Activated gamma-delta T cell treated with Interleukin-2 at 50 U/mL for 16 hours (primary cell): Measurements from ENCODE around the gene TENT4A.
"Not testable (repeated sequence)": the region's sequence is repeated elsewhere in the genome, so short reads cannot be mapped to it uniquely, and the experiment has no call there.

Experiments
- DNase-seq: peaks from one replicate; pipeline ENCODE4 v3.0.0-alpha.2; 2020

The TENT4A gene

GRCh38 chr5:6754766-6755165 is 41.5 kb downstream of the TENT4A start:
- DNase-seq = no peak

DNA sequence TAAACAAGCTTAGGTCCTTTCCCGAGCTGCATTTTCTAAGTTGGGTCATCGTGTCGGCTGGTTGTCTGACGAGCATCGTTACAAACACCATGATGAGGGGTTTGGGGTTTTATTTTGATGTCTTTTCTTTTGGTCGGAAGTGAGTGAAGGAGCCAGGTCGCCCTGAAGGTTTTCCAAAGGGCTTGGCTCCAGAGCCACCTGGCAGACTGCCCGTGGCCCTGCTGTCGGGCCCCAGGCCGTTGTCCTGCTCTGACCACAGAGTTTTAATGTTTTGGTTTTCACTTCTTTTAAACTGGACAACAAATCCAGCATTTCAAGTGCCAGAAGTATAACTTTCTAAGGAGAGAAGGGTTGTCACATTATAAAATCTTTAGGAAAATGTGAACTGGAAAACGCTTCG is 42.3 kb downstream of the TENT4A start:
- no peak for DNase-seq

GRCh38 chr5:6755941-6756340 is 42.7 kb downstream of the TENT4A start:
- DNase-seq = no peak

DNA sequence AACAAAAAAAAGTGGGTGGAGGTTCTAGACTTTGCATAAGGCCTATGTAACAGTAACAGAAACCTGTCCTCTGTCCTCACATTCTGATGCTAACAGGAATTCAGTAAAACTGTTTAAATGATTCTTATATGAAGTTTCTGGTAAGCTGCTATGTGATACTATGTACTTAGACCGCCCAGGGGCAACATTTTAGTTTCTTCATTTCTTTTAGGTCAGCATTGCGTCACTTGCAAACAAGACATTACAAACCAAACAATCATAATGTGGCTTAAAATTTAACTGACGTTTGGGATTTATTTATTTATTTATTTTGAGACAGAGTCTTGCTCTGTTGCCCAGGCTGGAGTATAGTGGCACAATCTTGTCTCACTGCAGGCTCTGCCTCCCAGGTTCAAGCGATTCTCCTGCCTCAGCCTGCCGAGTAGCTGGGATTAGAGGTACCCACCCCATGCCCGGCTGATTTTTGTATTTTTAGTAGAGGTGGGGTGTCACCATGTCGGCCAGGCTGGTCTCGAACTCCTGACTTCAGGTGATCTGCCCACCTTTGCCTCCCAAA is 44.3 kb downstream of the TENT4A start:
- no peak for DNase-seq

DNA sequence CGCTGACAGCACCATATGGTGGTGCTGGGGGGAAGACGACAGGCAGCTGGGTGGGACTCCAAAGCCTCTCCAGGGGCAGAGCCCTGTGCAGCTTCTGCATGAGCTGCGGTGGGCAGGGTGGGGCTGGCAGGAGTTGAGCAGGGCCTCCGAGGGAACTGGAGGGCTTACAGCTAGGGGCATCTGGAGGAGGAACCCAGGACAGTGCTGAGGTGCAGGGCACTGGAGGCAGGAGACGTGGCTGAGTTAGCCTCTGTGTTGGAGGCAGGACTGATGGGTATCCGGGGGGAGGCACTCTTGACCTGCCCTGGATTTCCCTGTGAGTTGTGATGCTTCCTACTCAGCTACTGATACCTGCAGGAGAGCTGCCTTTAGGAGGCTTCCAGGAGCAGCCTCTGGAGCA is 45.0 kb downstream of the TENT4A start:
- DNase-seq = no peak

- no peak for DNase-seq
Measured at GRCh38 chr5:6758706-6759105, 45.5 kb downstream of the TENT4A start.

GRCh38 chr5:6759401-6759800 is 46.2 kb downstream of the TENT4A start:
- no peak for DNase-seq

- no peak for DNase-seq
Measured at GRCh38 chr5:6759983-6760382, 46.8 kb downstream of the TENT4A start.

- no peak for DNase-seq
Measured at GRCh38 chr5:6760686-6761085, 47.5 kb downstream of the TENT4A start.

DNA sequence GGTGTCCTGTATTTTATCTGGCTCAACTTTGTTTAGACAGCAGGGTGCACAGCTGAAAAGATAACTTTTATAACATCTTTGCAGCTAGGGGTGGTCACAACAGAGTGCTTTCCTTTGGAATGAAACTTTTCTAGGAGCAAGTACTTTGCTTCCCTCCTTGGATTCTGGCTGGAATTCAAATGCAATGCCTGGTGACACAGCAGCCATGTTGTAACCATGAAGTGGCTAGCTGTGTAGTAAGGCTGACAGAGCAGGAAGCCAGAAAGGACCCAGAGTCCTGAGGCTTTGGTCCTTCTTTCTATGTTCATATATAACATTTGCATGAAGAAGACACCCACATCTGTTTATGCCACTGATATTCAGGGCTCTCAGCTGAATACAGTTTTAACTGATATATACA is 48.1 kb downstream of the TENT4A start:
- DNase-seq = no peak

DNA sequence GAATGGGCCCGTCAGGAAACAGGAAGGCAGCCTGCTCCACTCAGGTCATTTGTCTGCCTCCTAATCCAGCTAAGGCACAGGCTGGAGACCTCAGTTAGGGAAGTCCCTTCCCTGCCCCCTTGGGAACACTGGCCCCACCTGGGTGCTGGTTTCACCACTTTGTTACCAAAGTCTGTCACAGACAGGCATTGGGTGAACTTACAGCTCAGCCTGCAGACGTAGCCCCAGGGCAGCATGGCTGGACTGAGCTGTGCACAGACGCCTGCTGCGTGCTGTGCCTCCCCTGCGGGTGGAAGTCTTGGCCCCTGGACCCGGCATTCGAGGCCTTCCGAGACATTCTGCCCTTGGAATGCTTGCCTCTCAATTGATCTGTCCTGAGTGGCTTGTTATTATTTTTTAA is 48.9 kb downstream of the TENT4A start:
- DNase-seq = no peak

- DNase-seq = no peak
Measured at GRCh38 chr5:6762697-6763096, 49.5 kb downstream of the TENT4A start.

- DNase-seq = no peak
Measured at GRCh38 chr5:6763191-6763590, 50.0 kb downstream of the TENT4A start.

GRCh38 chr5:6765612-6766525 is 52.6 kb downstream of the TENT4A start:
- DNase-seq = peak; percentile 46

DNA sequence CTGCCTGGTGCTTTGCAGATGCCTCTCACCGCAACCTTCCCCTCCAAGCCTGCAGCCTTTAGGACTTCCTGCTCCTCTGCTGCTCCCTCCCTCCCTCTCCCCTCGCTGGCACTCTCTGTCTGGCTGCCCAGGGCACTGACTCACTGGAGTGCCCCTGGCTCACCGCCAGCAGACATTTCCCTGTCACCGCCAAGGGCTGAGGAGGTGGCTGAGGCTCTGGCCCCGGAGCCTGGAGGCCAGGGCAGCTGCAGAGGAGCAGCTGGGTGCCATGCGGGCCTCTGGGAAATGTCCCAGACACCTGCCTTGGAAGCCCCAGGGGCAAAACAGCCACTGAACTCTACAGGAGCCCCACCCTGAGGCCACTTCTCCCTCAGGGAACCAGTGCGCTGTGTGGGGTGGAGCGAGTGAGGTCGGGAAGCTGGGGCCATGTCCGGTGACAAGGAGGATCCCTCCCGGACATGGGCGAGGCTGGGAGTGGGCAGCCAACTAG is 53.4 kb downstream of the TENT4A start:
- peak; percentile 28 for DNase-seq

DNA sequence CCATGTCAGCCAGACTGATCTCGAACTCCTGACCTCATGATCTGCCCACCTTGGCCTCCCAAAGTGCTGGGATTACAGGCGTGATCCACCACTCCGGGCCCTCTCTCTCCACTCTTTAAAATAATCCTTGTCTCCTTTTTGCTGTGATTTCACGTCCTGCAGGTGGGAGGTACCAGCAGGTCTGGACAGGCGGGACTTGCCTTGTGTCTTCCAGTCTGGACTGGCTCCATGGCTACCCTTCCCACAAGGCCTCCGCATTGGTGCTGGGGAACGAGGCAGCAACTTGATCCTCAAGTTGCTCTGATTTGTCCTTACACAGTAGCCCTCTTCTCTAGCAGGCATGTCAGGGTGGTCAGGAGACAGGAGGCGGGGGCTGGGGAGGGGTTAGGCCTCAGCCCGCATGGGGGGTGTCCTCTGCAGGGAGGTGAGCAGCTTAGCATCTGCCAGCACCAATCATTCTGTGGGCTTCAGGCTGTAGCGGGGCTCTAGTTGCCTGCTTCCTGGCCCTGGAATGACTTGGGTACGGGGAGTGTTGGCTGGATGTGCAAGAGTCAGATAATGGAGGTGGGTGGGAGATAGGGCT is 54.3 kb downstream of the TENT4A start:
- no peak for DNase-seq

DNA sequence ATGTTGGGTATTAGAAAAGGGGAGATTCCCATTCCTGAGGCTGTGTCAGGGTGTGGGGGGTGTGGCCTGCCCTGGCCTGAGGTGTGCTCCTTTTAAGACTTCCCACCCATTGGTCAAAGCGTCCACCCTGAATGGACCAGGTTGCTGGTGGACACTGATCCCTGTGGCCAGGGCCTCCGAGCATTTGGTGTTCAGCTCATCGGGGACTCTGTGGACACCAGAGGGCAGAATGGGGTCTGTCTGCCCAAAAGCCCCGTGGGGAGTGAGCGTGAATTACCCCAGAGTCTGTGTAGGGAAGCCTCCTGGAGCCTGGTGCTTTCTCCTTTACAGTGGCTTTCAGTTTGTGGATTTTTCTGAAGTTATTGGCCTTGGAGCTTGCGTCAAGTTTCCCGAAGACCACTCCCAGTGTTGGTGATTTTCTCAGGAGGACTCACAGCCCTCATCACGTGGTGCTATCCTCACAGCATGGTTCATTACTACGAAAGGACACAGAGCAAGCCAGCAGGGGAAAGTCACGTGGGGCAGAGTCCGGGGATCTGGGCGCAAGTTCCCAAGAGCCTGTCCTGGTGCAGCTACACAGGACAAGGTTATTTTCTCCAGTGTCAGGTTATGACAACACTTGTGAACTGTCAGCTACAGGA is 55.5 kb downstream of the TENT4A start:
- no peak for DNase-seq

DNA sequence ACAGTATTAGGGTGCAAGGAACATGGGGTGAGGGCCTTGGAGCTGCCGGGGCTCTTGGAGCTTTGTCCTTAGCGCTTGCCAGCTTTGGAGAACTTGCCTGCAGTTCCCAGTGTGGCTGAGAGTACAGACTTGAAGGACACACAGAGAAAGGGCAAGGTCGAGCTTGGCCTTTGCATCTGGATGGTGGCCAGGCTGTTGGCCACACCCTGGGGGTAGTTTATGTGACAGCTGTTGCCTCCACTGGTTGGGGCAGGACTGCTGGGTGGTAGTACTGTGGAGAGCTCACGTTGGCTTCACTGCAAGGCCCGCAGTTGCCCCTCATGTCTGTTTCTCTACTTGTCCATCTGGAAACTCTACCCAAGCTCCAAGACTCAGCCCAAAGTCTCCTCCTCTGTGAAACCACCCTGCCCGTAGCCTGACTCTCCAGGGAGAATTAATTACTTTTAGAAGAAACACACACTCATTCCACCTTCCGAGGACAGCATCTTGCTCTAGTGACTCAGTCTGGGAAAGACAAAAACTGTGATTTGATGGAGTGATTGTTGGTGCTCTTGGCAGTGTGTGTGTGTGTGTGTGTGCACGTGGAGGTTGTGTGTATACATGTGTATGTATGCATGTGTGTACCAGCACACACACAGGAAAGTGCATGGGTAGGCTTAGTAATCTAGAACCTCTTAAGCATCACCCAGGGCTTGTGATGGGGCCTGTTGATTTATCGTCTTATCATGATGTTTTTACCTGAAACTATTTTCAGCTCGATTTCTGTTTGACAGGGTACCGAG is 57.8 kb downstream of the TENT4A start:
- DNase-seq = no peak

DNA sequence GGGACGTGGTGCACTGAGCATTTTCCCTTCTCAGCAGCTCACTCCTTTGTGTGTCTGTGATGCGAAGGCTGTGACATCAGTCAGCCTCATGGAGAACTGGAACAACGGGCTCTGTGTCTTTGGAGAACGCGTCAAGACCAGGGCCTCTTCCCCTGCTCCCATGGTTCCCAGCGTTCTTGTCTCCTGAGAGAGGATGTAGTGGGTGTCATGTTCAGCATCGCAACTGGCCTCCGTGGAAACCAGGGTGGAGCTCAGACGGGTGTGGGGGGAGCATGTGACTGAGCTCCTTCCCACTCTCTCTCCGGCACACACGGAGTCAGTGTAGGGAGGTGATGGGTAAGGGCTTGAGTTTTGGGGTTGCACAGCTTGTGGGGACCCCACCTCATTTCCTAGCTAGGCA is 59.7 kb downstream of the TENT4A start:
- no peak for DNase-seq

DNA sequence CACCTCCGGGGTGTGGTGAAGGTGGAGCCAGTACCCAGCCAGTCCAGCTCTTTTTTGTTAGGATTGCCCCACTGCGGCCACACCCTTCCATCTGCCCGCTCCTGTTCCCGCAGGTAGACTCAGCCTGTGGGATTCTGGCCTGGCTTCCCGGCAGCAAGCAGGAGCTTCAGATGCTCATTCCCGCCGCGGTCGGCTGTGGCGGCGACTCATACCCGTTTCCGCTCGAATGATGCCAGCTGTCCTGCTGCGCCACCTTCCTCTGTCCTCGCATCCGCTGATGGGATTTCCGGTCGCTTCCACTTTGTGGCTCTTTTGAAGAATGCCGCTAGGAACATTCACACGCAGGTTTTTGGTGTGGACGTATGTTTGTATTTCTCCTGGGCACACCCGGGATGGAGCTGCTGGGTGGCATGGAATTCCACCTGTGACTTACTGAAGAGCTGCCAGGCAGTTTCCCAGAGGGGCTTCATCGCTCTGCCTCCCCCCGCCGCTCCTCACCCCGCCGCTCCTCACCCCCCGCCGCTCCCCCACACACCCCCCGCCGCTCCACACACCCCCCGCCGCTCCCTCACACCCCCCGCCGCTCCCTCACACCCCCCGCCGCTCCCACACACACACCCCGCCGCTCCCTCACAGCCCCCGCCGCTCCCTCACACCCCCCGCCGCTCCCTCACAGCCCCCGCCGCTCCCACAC is 60.3 kb downstream of the TENT4A start:
- no peak for DNase-seq

- DNase-seq = not testable (repeated sequence)
Measured at GRCh38 chr5:6774207-6774606, 61.0 kb downstream of the TENT4A start.

DNA sequence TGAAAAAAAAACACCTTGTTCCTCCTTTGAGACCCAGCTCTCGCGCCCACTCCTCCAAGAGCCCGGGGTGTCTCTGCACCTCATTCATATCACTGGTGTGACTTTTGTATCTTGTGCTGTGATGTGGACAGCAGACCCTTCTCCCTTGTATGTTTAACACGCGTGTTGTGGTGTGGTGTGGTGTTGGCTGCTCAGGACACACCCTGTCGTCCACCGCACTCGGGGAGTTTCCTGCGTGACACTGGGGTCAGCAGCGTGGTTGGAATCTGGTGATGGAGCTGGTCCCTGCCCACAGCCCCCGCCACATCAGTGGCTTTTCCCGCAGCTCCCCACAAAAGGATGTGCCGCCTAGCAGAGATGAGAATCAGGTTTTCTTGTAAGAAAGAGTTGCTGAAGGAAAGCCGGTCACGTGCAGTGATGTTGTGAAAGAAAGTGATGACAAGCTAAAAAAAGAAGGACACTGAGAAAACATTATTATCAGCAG is 61.5 kb downstream of the TENT4A start:
- DNase-seq = no peak
